IPS-NIHi11 (cell line): ENCODE data around the gene GABRA1.

Experiments used
- DNase-seq: peaks from one replicate; pipeline ENCODE4 v3.0.0; 2012; ENCODE audit warnings: mixed read lengths, low spot score

Gene GABRA1

GRCh38 chr5:161847941-161848391 lies at the start of gene GABRA1:
GABRA1 (plus strand) TSS chr5:161848120; CDS start chr5:161850811, 2,691 bp downstream.
- DNase-seq: peak; percentile 19

GRCh38 chr5:161799316-161799715 lies 48.6 kb upstream of the GABRA1 start:
- DNase-seq: no peak

GRCh38 chr5:161804263-161804662 lies 43.7 kb upstream of the GABRA1 start:
- peak; percentile 3 for DNase-seq

GRCh38 chr5:161846746-161847145 lies 1.2 kb upstream of the GABRA1 start:
- peak; percentile 59 for DNase-seq

- DNase-seq: no peak
Measured at GRCh38 chr5:161847447-161847846, 473 bp upstream of the GABRA1 start.

- DNase-seq: no peak
Measured at GRCh38 chr5:161850491-161850890, 2.6 kb downstream of the GABRA1 start.

- DNase-seq: no peak
Measured at GRCh38 chr5:161851691-161852299, 3.9 kb downstream of the GABRA1 start.

GRCh38 chr5:161857358-161857757 lies 9.4 kb downstream of the GABRA1 start:
- no peak for DNase-seq

GRCh38 chr5:161863259-161863658 lies 15.3 kb downstream of the GABRA1 start:
- no peak for DNase-seq

- DNase-seq: no peak
Measured at GRCh38 chr5:161863811-161864210, 15.9 kb downstream of the GABRA1 start.

- no peak for DNase-seq
Measured at GRCh38 chr5:161865510-161865909, 17.6 kb downstream of the GABRA1 start.

- DNase-seq: peak; percentile 11
Measured at GRCh38 chr5:161889971-161890370, 42.1 kb downstream of the GABRA1 start.

- DNase-seq: no peak
Measured at GRCh38 chr5:161895514-161895913, 47.6 kb downstream of the GABRA1 start.

- DNase-seq: no peak
Measured at GRCh38 chr5:161897033-161897432, 49.1 kb downstream of the GABRA1 start.

- no peak for DNase-seq
Measured at GRCh38 chr5:161899590-161899989, 51.7 kb downstream of the GABRA1 start.

GRCh38 chr5:161900981-161901380 lies 53.1 kb downstream of the GABRA1 start:
- no peak for DNase-seq

GRCh38 chr5:161921781-161922180 lies 73.9 kb downstream of the GABRA1 start:
- no peak for DNase-seq

GRCh38 chr5:161924270-161924669 lies 76.3 kb downstream of the GABRA1 start:
- DNase-seq: no peak

- no peak for DNase-seq
Measured at GRCh38 chr5:161925960-161926359, 78.0 kb downstream of the GABRA1 start.

- DNase-seq: no peak
Measured at GRCh38 chr5:161934486-161934885, 86.6 kb downstream of the GABRA1 start.

GRCh38 chr5:161944974-161945373 lies 97.1 kb downstream of the GABRA1 start:
- no peak for DNase-seq

GRCh38 chr5:161946911-161947310 lies 99.0 kb downstream of the GABRA1 start:
- DNase-seq: no peak
